Measurements from ENCODE around the gene FAM50B. TPM values are rescaled to one million over a fixed set of nuclear protein-coding genes. Genes with fewer than 3 reads are reported as not detected.

FAM50B gene
- total and polyA plus RNA-seq, 2 experiments from 2014 or later = 4.4 to 4.8 TPM

- Histone ChIP-seq H4K20me1 (replicated peaks; ENCODE audit: insufficient read depth) (no peaks in the 10 kb centered on the region), H3K27me3 (ENCODE audit: insufficient read depth) (no peaks in the 10 kb centered on the region), H3K9me2 (ENCODE audit: insufficient read depth) (no peaks in the 10 kb centered on the region), H2AFZ (no peak overlapping the region), H3K79me2 (replicated peaks; ENCODE audit: insufficient read depth) (no peaks in the 10 kb centered on the region), H3F3A (replicated peaks; ENCODE audit: low read depth) (no peaks in the 10 kb centered on the region), H3K4me1 (ENCODE audit: insufficient read depth) (no peaks in the 10 kb centered on the region), H3K4me2 (no peak overlapping the region), H3K27ac (ENCODE audit: low read depth) (no peak overlapping the region), H3K4me3 (no peak overlapping the region), H3K36me3 (ENCODE audit: insufficient read depth) (no peaks in the 10 kb centered on the region)
- DNase-seq (ENCODE audit: low spot score) (no peak), ATAC-seq (no peak)
- TF ChIP-seq, protein P1, sequence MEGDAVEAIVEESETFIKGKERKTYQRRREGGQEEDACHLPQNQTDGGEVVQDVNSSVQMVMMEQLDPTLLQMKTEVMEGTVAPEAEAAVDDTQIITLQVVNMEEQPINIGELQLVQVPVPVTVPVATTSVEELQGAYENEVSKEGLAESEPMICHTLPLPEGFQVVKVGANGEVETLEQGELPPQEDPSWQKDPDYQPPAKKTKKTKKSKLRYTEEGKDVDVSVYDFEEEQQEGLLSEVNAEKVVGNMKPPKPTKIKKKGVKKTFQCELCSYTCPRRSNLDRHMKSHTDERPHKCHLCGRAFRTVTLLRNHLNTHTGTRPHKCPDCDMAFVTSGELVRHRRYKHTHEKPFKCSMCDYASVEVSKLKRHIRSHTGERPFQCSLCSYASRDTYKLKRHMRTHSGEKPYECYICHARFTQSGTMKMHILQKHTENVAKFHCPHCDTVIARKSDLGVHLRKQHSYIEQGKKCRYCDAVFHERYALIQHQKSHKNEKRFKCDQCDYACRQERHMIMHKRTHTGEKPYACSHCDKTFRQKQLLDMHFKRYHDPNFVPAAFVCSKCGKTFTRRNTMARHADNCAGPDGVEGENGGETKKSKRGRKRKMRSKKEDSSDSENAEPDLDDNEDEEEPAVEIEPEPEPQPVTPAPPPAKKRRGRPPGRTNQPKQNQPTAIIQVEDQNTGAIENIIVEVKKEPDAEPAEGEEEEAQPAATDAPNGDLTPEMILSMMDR (conservative IDR thresholded peaks at IDR 0.05; ENCODE audit: low read depth in 2 of 2) = peak in 1 of 2 experiments; percentile 11; a peak in 1 of 4 replicates
- TF ChIP-seq CREB1 (CRISPR knock-in tag; IDR thresholded peaks at IDR 0.05; ENCODE audit: low read depth) (no peak), NANOG (IDR thresholded peaks at IDR 0.05; ENCODE audit: borderline replicate concordance) (no peak), ETS1 (IDR thresholded peaks at IDR 0.05) (no peak)
- Mint-ChIP-seq H3K27me3 (ENCODE audit: insufficient read depth, low read depth, poor library complexity) (peaks cover 5% of the 10 kb centered on the region), H3K36me3 (ENCODE audit: low read depth) (no peaks in the 10 kb centered on the region), H3K4me3 (no peak overlapping the region), H3K9me3 (no peaks in the 10 kb centered on the region), H3K27ac (no peak overlapping the region), H3K4me1 (peaks cover 6% of the 10 kb centered on the region; the same call in 1 of the 3 replicates)
These were observed 40.2 kb upstream of the FAM50B start for GRCh38 chr6:3808759-3809514.

- Mint-ChIP-seq H3K4me1 (0 out of 3 replicates have a peak, but pooled peaks cover 6% of the 10 kb centered on the region), H3K36me3 (ENCODE audit: low read depth) (no peaks in the 10 kb centered on the region), H3K4me3 (no peak overlapping the region), H3K9me3 (no peaks in the 10 kb centered on the region), H3K27me3 (ENCODE audit: insufficient read depth, low read depth, poor library complexity) (peaks cover 5% of the 10 kb centered on the region), H3K27ac (no peak overlapping the region)
- Histone ChIP-seq H3F3A (replicated peaks; ENCODE audit: low read depth) (no peaks in the 10 kb centered on the region), H3K36me3 (ENCODE audit: insufficient read depth) (no peaks in the 10 kb centered on the region), H2AFZ (no peak overlapping the region), H3K9me2 (ENCODE audit: insufficient read depth) (no peaks in the 10 kb centered on the region), H3K4me2 (no peak overlapping the region), H3K27me3 (ENCODE audit: insufficient read depth) (no peaks in the 10 kb centered on the region), H3K79me2 (replicated peaks; ENCODE audit: insufficient read depth) (no peaks in the 10 kb centered on the region), H3K4me3 (no peak overlapping the region), H4K20me1 (replicated peaks; ENCODE audit: insufficient read depth) (no peaks in the 10 kb centered on the region), H3K27ac (ENCODE audit: low read depth) (no peak overlapping the region), H3K4me1 (ENCODE audit: insufficient read depth) (no peaks in the 10 kb centered on the region)
- DNase-seq (ENCODE audit: low spot score) = no peak
- no peak for ATAC-seq
- TF ChIP-seq NANOG (IDR thresholded peaks at IDR 0.05; ENCODE audit: borderline replicate concordance) (no peak), EZH2phosphoT487 (IDR thresholded peaks at IDR 0.05; ENCODE audit: unreplicated experiment) (no peak), ZNF331 (CRISPR knock-in tag; IDR thresholded peaks at IDR 0.05; ENCODE audit: low read depth) (no peak), STAT1 (IDR thresholded peaks at IDR 0.05; ENCODE audit: unreplicated experiment) (no peak)
- TF ChIP-seq, protein P2, sequence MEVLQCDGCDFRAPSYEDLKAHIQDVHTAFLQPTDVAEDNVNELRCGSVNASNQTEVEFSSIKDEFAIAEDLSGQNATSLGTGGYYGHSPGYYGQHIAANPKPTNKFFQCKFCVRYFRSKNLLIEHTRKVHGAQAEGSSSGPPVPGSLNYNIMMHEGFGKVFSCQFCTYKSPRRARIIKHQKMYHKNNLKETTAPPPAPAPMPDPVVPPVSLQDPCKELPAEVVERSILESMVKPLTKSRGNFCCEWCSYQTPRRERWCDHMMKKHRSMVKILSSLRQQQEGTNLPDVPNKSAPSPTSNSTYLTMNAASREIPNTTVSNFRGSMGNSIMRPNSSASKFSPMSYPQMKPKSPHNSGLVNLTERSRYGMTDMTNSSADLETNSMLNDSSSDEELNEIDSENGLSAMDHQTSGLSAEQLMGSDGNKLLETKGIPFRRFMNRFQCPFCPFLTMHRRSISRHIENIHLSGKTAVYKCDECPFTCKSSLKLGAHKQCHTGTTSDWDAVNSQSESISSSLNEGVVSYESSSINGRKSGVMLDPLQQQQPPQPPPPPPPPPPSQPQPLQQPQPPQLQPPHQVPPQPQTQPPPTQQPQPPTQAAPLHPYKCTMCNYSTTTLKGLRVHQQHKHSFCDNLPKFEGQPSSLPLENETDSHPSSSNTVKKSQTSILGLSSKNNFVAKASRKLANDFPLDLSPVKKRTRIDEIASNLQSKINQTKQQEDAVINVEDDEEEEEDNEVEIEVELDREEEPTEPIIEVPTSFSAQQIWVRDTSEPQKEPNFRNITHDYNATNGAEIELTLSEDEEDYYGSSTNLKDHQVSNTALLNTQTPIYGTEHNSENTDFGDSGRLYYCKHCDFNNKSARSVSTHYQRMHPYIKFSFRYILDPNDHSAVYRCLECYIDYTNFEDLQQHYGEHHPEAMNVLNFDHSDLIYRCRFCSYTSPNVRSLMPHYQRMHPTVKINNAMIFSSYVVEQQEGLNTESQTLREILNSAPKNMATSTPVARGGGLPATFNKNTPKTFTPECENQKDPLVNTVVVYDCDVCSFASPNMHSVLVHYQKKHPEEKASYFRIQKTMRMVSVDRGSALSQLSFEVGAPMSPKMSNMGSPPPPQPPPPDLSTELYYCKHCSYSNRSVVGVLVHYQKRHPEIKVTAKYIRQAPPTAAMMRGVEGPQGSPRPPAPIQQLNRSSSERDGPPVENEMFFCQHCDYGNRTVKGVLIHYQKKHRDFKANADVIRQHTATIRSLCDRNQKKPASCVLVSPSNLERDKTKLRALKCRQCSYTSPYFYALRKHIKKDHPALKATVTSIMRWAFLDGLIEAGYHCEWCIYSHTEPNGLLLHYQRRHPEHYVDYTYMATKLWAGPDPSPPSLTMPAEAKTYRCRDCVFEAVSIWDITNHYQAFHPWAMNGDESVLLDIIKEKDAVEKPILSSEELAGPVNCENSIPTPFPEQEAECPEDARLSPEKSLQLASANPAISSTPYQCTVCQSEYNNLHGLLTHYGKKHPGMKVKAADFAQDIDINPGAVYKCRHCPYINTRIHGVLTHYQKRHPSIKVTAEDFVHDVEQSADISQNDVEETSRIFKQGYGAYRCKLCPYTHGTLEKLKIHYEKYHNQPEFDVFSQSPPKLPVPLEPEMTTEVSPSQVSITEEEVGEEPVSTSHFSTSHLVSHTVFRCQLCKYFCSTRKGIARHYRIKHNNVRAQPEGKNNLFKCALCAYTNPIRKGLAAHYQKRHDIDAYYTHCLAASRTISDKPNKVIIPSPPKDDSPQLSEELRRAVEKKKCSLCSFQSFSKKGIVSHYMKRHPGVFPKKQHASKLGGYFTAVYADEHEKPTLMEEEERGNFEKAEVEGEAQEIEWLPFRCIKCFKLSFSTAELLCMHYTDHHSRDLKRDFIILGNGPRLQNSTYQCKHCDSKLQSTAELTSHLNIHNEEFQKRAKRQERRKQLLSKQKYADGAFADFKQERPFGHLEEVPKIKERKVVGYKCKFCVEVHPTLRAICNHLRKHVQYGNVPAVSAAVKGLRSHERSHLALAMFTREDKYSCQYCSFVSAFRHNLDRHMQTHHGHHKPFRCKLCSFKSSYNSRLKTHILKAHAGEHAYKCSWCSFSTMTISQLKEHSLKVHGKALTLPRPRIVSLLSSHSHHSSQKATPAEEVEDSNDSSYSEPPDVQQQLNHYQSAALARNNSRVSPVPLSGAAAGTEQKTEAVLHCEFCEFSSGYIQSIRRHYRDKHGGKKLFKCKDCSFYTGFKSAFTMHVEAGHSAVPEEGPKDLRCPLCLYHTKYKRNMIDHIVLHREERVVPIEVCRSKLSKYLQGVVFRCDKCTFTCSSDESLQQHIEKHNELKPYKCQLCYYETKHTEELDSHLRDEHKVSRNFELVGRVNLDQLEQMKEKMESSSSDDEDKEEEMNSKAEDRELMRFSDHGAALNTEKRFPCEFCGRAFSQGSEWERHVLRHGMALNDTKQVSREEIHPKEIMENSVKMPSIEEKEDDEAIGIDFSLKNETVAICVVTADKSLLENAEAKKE (CRISPR knock-in tag; IDR thresholded peaks at IDR 0.05) = no peak
- TF ChIP-seq, protein P1 (conservative IDR thresholded peaks at IDR 0.05; ENCODE audit: low read depth in 2 of 2) = no peak
These were observed 39.7 kb upstream of the FAM50B start for GRCh38 chr6:3809515-3809891.

Measured in GM23338 (cell line).